K562 (cell line): ENCODE data around the gene MYMX. TPM values are rescaled to one million over a fixed set of nuclear protein-coding genes. Genes with fewer than 3 reads are reported as not detected.

Experiments used
- ATF1 ChIP-seq, 2 experiments: fragments of 450-650 bp in 1 of 2; IDR thresholded peaks; 2 replicates each; pipeline ENCODE4 v1.6.1; 2016; ENCODE audit warnings: missing compliant biosample characterization in 1 of 2, missing genetic modification characterization in 1 of 2
- CHD1 ChIP-seq: fragments of 200-600 bp; sonication (generic); IDR thresholded peaks from one replicate; pipeline ENCODE4 v1.6.1; 2012; ENCODE audit warnings: mild to moderate bottlenecking, moderate library complexity, low read length, inconsistent platforms
- EP400 ChIP-seq: fragments of 450-650 bp; IDR thresholded peaks from 2 replicates; pipeline ENCODE4 v1.6.1; 2017; ENCODE audit warnings: antibody characterized with exemption, mild to moderate bottlenecking, moderate library complexity
- FOXA1 ChIP-seq: fragments of 450-650 bp; IDR thresholded peaks from 2 replicates; pipeline ENCODE4 v1.6.1; 2016; ENCODE audit warnings: mild to moderate bottlenecking, borderline replicate concordance
- IRF2 ChIP-seq: sonication (generic); formaldehyde crosslinking; IDR thresholded peaks from 2 replicates; pipeline ENCODE4 v1.8.1; 2022; ENCODE audit warnings: mild to moderate bottlenecking, missing genetic modification reagents
- MYNN ChIP-seq, 2 experiments: sonication (generic); formaldehyde crosslinking in 1 of 2; IDR thresholded peaks; 2 replicates each; pipeline versions ENCODE4 v1.5.0 to v1.6.1; 2016 to 2020; ENCODE audit warnings: antibody characterized with exemption in 1 of 2, missing genetic modification reagents in 1 of 2
- PHF8 ChIP-seq: fragments of 200-600 bp; sonication (generic); IDR thresholded peaks from 2 replicates; pipeline ENCODE4 v1.6.1; 2012; ENCODE audit warnings: mixed run types, mild to moderate bottlenecking, inconsistent platforms, low read length, moderate library complexity, borderline replicate concordance
- POLR2G ChIP-seq: fragments of 200-400 bp; formaldehyde crosslinking; IDR thresholded peaks from 2 replicates; pipeline ENCODE4 v1.6.1; 2017; ENCODE audit warnings: low read depth, mild to moderate bottlenecking, antibody characterized with exemption, low read length, moderate library complexity
- PTBP1 ChIP-seq: fragments of 200-400 bp; formaldehyde crosslinking; IDR thresholded peaks from 2 replicates; pipeline ENCODE4 v1.6.1; 2017; ENCODE audit warnings: low read depth, low read length
- SPI1 ChIP-seq: IDR thresholded peaks from 2 replicates; pipeline ENCODE4 v1.6.1; 2011; ENCODE audit warnings: low read depth, low read length, control low read depth, borderline replicate concordance
- SUPT5H ChIP-seq: fragments of 450-650 bp; IDR thresholded peaks from 2 replicates; pipeline ENCODE4 v1.6.1; 2016
- TAF1 ChIP-seq: IDR thresholded peaks from 2 replicates; pipeline ENCODE4 v1.6.1; 2011; ENCODE audit warnings: mild to moderate bottlenecking, low read length, moderate library complexity; ENCODE audit not compliant: insufficient read depth, control insufficient read depth, severe bottlenecking; ENCODE audit errors: extremely low read depth
- ZNF224 ChIP-seq: sonication (generic); formaldehyde crosslinking; IDR thresholded peaks from 2 replicates; pipeline ENCODE4 v1.8.0; 2022; ENCODE audit warnings: mild to moderate bottlenecking, missing genetic modification reagents
- polyA plus RNA-seq, 8 experiments: library from polyadenylated mRNA; depleted of rRNA in 4 of 8; stranded (reverse) in 5 of 8; unstranded in 3 of 8; fragments of >200 nt; fragmentation: Nextera tagmentation in 2 of 8; fragmentation: Illumina TruSeq in 1 of 8; extraction: Ambion mirVana in 2 of 8; extraction: Trizol in 1 of 8; gene quantifications; 2 replicates each; pipeline versions ENCODE4 v1.2.1 to v1.2.3, GENCODE V29; 2011 to 2014; ENCODE audit warnings: inconsistent platforms in 1 of 8, missing spikeins in 1 of 8
- total RNA-seq, 7 experiments: library from RNA; depleted of rRNA in 6 of 7; stranded (reverse); fragments of >200 nt in 6 of 7; fragmentation: Illumina TruSeq in 2 of 7; extraction: Trizol in 2 of 7; gene quantifications; 2 replicates each; pipeline versions ENCODE4 v1.2.1 to v1.2.3, GENCODE V29; 2011 to 2021; ENCODE audit warnings: low replicate concordance in 1 of 7
- TF ChIP-seq, protein P1 (sequence below): fragments of 250-450 bp; sonication (Bioruptor Pico); IDR thresholded peaks from 2 replicates; pipeline ENCODE4 v1.8.0; 2021; ENCODE audit warnings: borderline replicate concordance, mild to moderate bottlenecking, moderate library complexity; ENCODE audit not compliant: poor library complexity, severe bottlenecking
- TF ChIP-seq, protein P2 (sequence below): sonication (generic); formaldehyde crosslinking; IDR thresholded peaks from 2 replicates; pipeline ENCODE4 v1.8.0; 2022; ENCODE audit warnings: mild to moderate bottlenecking, missing genetic modification reagents
- TF ChIP-seq, protein P3 (sequence below): fragments of 250-450 bp; sonication (Bioruptor Pico); IDR thresholded peaks from 2 replicates; pipeline ENCODE4 v1.4.0; 2020; ENCODE audit warnings: mild to moderate bottlenecking
- TF ChIP-seq, protein P4 (sequence below): IDR thresholded peaks from 2 replicates; pipeline ENCODE4 v1.6.1; 2014; ENCODE audit warnings: antibody characterized with exemption
- TF ChIP-seq, protein P5 (sequence below): fragments of 450-650 bp; formaldehyde crosslinking; IDR thresholded peaks from 2 replicates; pipeline ENCODE4 v1.4.0; 2022; ENCODE audit warnings: mild to moderate bottlenecking, moderate library complexity
- TF ChIP-seq, protein P6 (sequence below): sonication (generic); formaldehyde crosslinking; IDR thresholded peaks from 2 replicates; pipeline ENCODE4 v1.8.0; 2022; ENCODE audit warnings: missing genetic modification reagents, mild to moderate bottlenecking, moderate library complexity, borderline replicate concordance

MYMX gene
- total and polyA plus RNA-seq, 9 of the 15 experiments (the other 6 are each of a cell fraction or from before 2014, with no cell fraction given), result 0.12 TPM; not detected in 8

DNA sequence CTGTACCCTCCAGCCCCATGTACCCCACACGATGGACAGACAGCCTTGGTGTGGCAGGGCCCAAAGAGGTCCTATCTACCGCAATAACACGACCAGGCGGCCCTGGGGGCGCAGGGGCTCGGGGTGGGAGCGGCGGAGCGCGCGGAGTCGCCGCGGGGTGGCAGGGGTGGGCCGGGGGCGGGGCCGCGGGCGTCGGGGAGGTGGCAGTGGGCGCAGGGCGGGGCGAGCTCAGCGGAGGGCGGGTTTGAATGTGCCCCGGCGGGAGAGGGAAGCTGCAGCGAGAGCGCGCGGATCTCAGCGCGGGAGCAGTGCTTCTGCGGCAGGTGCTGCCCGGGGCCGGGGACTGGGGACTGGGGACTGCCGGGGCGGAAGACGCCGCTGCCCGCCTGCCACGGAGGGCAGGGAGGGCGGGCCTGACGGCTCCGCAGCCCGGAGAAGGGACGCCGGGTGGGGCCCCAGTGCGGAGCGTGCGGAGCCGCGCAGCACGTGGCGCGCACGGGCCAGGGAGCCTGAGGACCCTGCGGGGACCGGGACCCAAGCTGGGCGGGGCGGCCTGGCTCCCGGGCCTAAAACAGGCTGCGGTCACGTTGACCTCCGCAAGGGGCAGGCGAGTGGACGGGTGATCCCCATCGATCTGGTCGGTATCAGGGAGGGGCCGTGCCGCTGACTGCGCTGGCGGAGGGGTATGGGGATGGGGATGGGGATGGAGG is 6.7 kb downstream of the MYMX start, which contains the start of gene SLC29A1 (continued):
- no peak for TF ChIP-seq FOXA1
- peak; percentile 88 for TF ChIP-seq POLR2G
- TF ChIP-seq ZNF224 (CRISPR knock-in tag), result no peak
- peak; percentile 46 for TF ChIP-seq TAF1
- TF ChIP-seq MYNN (IDR thresholded peaks at IDR 0.05), result peak; percentile 41; the same call in 1 of the 2 replicates
- TF ChIP-seq MYNN (CRISPR knock-in tag; IDR thresholded peaks at IDR 0.05), result no peak
- TF ChIP-seq EP400, result peak; percentile 62; the same call in 1 of the 2 replicates
- 0 out of 2 replicates have a peak, but pooled peaks have one; percentile 18 for TF ChIP-seq ATF1 (CRISPR knock-in tag; IDR thresholded peaks at IDR 0.05)
- TF ChIP-seq ATF1 (tag; IDR thresholded peaks at IDR 0.05), result 0 out of 2 replicates have a peak, but pooled peaks have one; percentile 16
- TF ChIP-seq, protein P1, sequence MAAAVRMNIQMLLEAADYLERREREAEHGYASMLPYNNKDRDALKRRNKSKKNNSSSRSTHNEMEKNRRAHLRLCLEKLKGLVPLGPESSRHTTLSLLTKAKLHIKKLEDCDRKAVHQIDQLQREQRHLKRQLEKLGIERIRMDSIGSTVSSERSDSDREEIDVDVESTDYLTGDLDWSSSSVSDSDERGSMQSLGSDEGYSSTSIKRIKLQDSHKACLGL, result peak; percentile 75
- TF ChIP-seq, protein P2, sequence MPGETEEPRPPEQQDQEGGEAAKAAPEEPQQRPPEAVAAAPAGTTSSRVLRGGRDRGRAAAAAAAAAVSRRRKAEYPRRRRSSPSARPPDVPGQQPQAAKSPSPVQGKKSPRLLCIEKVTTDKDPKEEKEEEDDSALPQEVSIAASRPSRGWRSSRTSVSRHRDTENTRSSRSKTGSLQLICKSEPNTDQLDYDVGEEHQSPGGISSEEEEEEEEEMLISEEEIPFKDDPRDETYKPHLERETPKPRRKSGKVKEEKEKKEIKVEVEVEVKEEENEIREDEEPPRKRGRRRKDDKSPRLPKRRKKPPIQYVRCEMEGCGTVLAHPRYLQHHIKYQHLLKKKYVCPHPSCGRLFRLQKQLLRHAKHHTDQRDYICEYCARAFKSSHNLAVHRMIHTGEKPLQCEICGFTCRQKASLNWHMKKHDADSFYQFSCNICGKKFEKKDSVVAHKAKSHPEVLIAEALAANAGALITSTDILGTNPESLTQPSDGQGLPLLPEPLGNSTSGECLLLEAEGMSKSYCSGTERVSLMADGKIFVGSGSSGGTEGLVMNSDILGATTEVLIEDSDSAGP, result no peak
- TF ChIP-seq, protein P3, sequence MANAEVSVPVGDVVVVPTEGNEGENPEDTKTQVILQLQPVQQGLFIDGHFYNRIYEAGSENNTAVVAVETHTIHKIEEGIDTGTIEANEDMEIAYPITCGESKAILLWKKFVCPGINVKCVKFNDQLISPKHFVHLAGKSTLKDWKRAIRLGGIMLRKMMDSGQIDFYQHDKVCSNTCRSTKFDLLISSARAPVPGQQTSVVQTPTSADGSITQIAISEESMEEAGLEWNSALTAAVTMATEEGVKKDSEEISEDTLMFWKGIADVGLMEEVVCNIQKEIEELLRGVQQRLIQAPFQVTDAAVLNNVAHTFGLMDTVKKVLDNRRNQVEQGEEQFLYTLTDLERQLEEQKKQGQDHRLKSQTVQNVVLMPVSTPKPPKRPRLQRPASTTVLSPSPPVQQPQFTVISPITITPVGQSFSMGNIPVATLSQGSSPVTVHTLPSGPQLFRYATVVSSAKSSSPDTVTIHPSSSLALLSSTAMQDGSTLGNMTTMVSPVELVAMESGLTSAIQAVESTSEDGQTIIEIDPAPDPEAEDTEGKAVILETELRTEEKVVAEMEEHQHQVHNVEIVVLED (CRISPR knock-in tag), result peak; percentile 35; the same call in 1 of the 2 replicates
- peak; percentile 39 for TF ChIP-seq CHD1
- TF ChIP-seq, protein P4, sequence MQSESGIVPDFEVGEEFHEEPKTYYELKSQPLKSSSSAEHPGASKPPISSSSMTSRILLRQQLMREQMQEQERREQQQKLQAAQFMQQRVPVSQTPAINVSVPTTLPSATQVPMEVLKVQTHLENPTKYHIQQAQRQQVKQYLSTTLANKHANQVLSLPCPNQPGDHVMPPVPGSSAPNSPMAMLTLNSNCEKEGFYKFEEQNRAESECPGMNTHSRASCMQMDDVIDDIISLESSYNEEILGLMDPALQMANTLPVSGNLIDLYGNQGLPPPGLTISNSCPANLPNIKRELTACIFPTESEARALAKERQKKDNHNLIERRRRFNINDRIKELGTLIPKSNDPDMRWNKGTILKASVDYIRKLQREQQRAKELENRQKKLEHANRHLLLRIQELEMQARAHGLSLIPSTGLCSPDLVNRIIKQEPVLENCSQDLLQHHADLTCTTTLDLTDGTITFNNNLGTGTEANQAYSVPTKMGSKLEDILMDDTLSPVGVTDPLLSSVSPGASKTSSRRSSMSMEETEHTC, result peak; percentile 8; the same call in 1 of the 2 replicates
- TF ChIP-seq, protein P5, sequence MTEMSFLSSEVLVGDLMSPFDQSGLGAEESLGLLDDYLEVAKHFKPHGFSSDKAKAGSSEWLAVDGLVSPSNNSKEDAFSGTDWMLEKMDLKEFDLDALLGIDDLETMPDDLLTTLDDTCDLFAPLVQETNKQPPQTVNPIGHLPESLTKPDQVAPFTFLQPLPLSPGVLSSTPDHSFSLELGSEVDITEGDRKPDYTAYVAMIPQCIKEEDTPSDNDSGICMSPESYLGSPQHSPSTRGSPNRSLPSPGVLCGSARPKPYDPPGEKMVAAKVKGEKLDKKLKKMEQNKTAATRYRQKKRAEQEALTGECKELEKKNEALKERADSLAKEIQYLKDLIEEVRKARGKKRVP (CRISPR knock-in tag), result no peak
- TF ChIP-seq SPI1, result no peak
- TF ChIP-seq PHF8, result peak; percentile 61; the same call in 1 of the 2 replicates
- TF ChIP-seq IRF2 (CRISPR knock-in tag), result 0 out of 2 replicates have a peak, but pooled peaks have one; percentile 8
- no peak for TF ChIP-seq PTBP1
- TF ChIP-seq, protein P6, sequence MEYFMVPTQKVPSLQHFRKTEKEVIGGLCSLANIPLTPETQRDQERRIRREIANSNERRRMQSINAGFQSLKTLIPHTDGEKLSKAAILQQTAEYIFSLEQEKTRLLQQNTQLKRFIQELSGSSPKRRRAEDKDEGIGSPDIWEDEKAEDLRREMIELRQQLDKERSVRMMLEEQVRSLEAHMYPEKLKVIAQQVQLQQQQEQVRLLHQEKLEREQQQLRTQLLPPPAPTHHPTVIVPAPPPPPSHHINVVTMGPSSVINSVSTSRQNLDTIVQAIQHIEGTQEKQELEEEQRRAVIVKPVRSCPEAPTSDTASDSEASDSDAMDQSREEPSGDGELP (CRISPR knock-in tag), result 0 out of 2 replicates have a peak, but pooled peaks have one; percentile 50
- 0 out of 2 replicates have a peak, but pooled peaks have one; percentile 51 for TF ChIP-seq SUPT5H
